ENCODE results near the gene CATSPERZ.

The CATSPERZ gene

DNA sequence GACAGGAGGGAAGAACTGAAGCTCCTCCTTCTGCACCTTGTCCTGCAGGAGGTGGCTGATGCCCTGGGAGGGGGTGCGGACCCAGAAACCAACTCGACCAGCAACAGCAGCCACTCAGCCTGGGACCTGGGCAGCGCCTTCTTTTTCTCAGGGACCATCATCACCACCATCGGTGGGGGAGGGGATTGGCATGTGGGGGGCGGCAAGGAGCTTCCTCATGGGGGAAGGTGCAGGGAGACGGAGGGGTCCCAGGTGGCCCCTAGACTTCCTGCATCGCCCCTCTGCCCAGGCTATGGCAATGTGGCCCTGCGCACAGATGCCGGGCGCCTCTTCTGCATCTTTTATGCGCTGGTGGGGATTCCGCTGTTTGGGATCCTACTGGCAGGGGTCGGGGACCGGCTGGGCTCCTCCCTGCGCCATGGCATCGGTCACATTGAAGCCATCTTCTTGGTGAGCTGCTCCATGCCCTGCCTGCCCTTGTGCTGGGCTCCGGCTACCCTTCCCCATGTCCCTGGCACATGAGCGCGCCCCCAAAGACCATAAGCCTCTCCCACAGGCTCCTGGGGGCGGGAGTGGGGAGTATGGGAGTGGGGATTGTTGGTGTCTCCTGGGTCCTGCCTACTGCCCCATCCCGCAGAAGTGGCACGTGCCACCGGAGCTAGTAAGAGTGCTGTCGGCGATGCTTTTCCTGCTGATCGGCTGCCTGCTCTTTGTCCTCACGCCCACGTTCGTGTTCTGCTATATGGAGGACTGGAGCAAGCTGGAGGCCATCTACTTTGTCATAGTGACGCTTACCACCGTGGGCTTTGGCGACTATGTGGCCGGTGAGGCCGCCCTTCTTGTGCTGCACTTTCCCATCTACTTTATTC, 3.1 kb upstream of the CATSPERZ start:
- no peak overlapping the region for H3K14ac ChIP-seq (ENCODE audit: low read length)
- peaks cover 9 to 29% of the 10 kb centered on the region in 2 donors for H3K4me1 ChIP-seq (ENCODE audit: control insufficient read depth in 2 of 2, insufficient read depth in 1 of 2, low read depth in 1 of 2, low read length in 2 of 2)
- H2BK5ac ChIP-seq (ENCODE audit: low read length), result no peak overlapping the region
- no peak overlapping the region for H4K8ac ChIP-seq (ENCODE audit: low read depth, low read length)
- H3K18ac ChIP-seq (ENCODE audit: low read length), result peak overlapping the region; percentile 81
- no peak overlapping the region for H3K4ac ChIP-seq (ENCODE audit: low read length)
- no peaks in the 10 kb centered on the region for H3K79me1 ChIP-seq (ENCODE audit: low read depth, low read length)
- H2BK120ac ChIP-seq (ENCODE audit: low read depth, low read length), result peak overlapping the region; percentile 55
- H3K4me3 ChIP-seq (ENCODE audit: low read length in 2 of 2), result no peak overlapping the region
- H3K27ac ChIP-seq (replicated peaks; ENCODE audit: low read length), result no peak overlapping the region
- H2BK15ac ChIP-seq (ENCODE audit: low read length), result no peak overlapping the region
- H2AFZ ChIP-seq (ENCODE audit: low read length), result peak overlapping the region; percentile 24
- peak overlapping the region; percentile 72 for H2AK5ac ChIP-seq (ENCODE audit: low read depth, low read length)
- no peak overlapping the region for H3K4me2 ChIP-seq (ENCODE audit: insufficient read depth, low read length, poor library complexity, severe bottlenecking)
- DNase-seq (ENCODE audit: low spot score), result no peak
- no peak overlapping the region for H4K91ac ChIP-seq (ENCODE audit: low read depth, low read length, poor library complexity)
- H3K9me3 ChIP-seq (replicated peaks in 1 of 2; ENCODE audit: control insufficient read depth in 2 of 2, insufficient read depth in 1 of 2, low read depth in 1 of 2, low read length in 2 of 2), result no peaks in the 10 kb centered on the region
- H3K36me3 ChIP-seq (replicated peaks in 1 of 2; ENCODE audit: control insufficient read depth in 2 of 2, insufficient read depth in 2 of 2, low read length in 2 of 2), result no peaks in the 10 kb centered on the region
- no peak overlapping the region for H3K23ac ChIP-seq (ENCODE audit: low read depth, low read length, poor library complexity)
- WGBS, 2 donors (ENCODE audit: extremely low coverage in 2 of 2, insufficient read length in 2 of 2, insufficient replicate concordance in 1 of 2), result no CpG with 5 or more reads among the region's 34 CpGs
- H3K27me3 ChIP-seq (ENCODE audit: control insufficient read depth in 3 of 3, insufficient read depth in 3 of 3, low read depth in 1 of 3, low read length in 3 of 3), result peaks cover 54 to 93% (median 92%) of the 10 kb centered on the region in 3 experiments
- peak overlapping the region; percentile 85 for H2BK12ac ChIP-seq (ENCODE audit: low read length)
- H3K9ac ChIP-seq (ENCODE audit: low read depth, low read length, poor library complexity), result peak overlapping the region; percentile 32

GRCh38 chr11:64297699-64298358, 2.3 kb upstream of the CATSPERZ start:
- Histone ChIP-seq H3K79me1 (ENCODE audit: low read depth, low read length) (no peaks in the 10 kb centered on the region), H3K9me3 (replicated peaks in 1 of 2; ENCODE audit: control insufficient read depth in 2 of 2, insufficient read depth in 1 of 2, low read depth in 1 of 2, low read length in 2 of 2) (no peaks in the 10 kb centered on the region), H3K14ac (ENCODE audit: low read length) (no peak overlapping the region), H3K4me1 (ENCODE audit: control insufficient read depth in 2 of 2, insufficient read depth in 1 of 2, low read depth in 1 of 2, low read length in 2 of 2) (peaks cover 9 to 25% of the 10 kb centered on the region in 2 donors), H2BK5ac (ENCODE audit: low read length) (no peak overlapping the region), H3K23ac (ENCODE audit: low read depth, low read length, poor library complexity) (no peak overlapping the region), H2BK120ac (ENCODE audit: low read depth, low read length) (no peak overlapping the region), H3K4me3 (ENCODE audit: low read length in 2 of 2) (no peak overlapping the region), H3K18ac (ENCODE audit: low read length) (no peak overlapping the region), H3K27me3 (ENCODE audit: control insufficient read depth in 3 of 3, insufficient read depth in 3 of 3, low read depth in 1 of 3, low read length in 3 of 3) (peaks cover 47 to 85% (median 85%) of the 10 kb centered on the region in 3 experiments), H2AFZ (ENCODE audit: low read length) (no peak overlapping the region), H2BK12ac (ENCODE audit: low read length) (no peak overlapping the region), H4K8ac (ENCODE audit: low read depth, low read length) (no peak overlapping the region), H3K4me2 (ENCODE audit: insufficient read depth, low read length, poor library complexity, severe bottlenecking) (no peak overlapping the region), H2BK15ac (ENCODE audit: low read length) (no peak overlapping the region), H4K91ac (ENCODE audit: low read depth, low read length, poor library complexity) (no peak overlapping the region), H3K36me3 (replicated peaks in 1 of 2; ENCODE audit: control insufficient read depth in 2 of 2, insufficient read depth in 2 of 2, low read length in 2 of 2) (no peaks in the 10 kb centered on the region), H2AK5ac (ENCODE audit: low read depth, low read length) (no peak overlapping the region), H3K27ac (replicated peaks; ENCODE audit: low read length) (no peak overlapping the region), H3K9ac (ENCODE audit: low read depth, low read length, poor library complexity) (no peak overlapping the region), H3K4ac (ENCODE audit: low read length) (no peak overlapping the region)
- no peak for DNase-seq (ENCODE audit: low spot score)
- WGBS, 2 donors (ENCODE audit: extremely low coverage in 2 of 2, insufficient read length in 2 of 2, insufficient replicate concordance in 1 of 2), result no CpG with 5 or more reads among the region's 18 CpGs

DNA sequence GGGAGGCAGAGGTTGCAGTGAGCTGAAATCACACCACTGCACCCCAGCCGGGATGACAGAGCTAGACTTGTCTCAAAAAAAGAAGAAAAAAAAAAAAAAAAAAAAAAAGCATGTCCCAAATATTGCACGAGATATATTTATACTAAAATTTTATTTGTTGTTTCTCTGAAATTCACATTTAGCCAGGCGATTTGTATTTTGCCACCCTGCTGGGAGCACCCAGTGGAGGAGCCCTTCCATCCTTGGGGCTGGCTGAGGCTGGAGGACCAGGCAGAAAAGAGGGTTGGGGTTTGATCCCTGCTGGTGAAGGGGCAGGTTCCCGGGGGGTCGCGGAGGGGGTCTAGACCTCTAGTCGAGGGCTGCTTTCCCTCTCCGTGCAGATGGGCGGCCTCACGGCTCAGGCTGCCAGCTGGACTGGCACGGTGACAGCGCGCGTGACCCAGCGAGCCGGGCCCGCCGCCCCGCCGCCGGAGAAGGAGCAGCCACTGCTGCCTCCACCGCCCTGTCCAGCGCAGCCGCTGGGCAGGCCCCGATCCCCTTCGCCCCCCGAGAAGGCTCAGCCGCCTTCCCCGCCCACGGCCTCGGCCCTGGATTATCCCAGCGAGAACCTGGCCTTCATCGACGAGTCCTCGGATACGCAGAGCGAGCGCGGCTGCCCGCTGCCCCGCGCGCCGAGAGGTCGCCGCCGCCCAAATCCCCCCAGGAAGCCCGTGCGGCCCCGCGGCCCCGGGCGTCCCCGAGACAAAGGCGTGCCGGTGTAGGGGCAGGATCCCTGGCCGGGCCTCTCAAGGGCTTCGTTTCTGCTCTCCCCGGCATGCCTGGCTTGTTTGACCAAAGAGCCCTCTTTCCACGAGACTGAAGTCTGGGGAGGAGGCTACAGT, 952 bp upstream of the CATSPERZ start:
- H2BK120ac ChIP-seq (ENCODE audit: low read depth, low read length), result peak overlapping the region; percentile 56
- H3K27ac ChIP-seq (replicated peaks; ENCODE audit: low read length), result no peak overlapping the region
- no peak overlapping the region for H3K23ac ChIP-seq (ENCODE audit: low read depth, low read length, poor library complexity)
- H3K18ac ChIP-seq (ENCODE audit: low read length), result peak overlapping the region; percentile 83
- H4K8ac ChIP-seq (ENCODE audit: low read depth, low read length), result no peak overlapping the region
- H3K79me1 ChIP-seq (ENCODE audit: low read depth, low read length), result no peaks in the 10 kb centered on the region
- H3K27me3 ChIP-seq (ENCODE audit: control insufficient read depth in 3 of 3, insufficient read depth in 3 of 3, low read depth in 1 of 3, low read length in 3 of 3), result peaks cover 39 to 83% (median 71%) of the 10 kb centered on the region in 3 experiments
- peak overlapping the region; percentile 91 for H2AFZ ChIP-seq (ENCODE audit: low read length)
- WGBS, 2 donors (ENCODE audit: extremely low coverage in 2 of 2, insufficient read length in 2 of 2, insufficient replicate concordance in 1 of 2), result no CpG with 5 or more reads among the region's 60 CpGs
- H3K4me1 ChIP-seq (ENCODE audit: control insufficient read depth in 2 of 2, insufficient read depth in 1 of 2, low read depth in 1 of 2, low read length in 2 of 2), result peaks cover 9 to 26% of the 10 kb centered on the region in 2 donors
- DNase-seq (ENCODE audit: low spot score), result no peak
- H3K14ac ChIP-seq (ENCODE audit: low read length), result peak overlapping the region; percentile 31
- H2BK12ac ChIP-seq (ENCODE audit: low read length), result peak overlapping the region; percentile 50
- peak overlapping the region; percentile 93 for H2BK15ac ChIP-seq (ENCODE audit: low read length)
- no peak overlapping the region for H2BK5ac ChIP-seq (ENCODE audit: low read length)
- H3K4me3 ChIP-seq (ENCODE audit: low read length in 2 of 2), result peak overlapping the region; percentile 25 to 54
- no peak overlapping the region for H3K9ac ChIP-seq (ENCODE audit: low read depth, low read length, poor library complexity)
- no peaks in the 10 kb centered on the region for H3K36me3 ChIP-seq (replicated peaks in 1 of 2; ENCODE audit: control insufficient read depth in 2 of 2, insufficient read depth in 2 of 2, low read length in 2 of 2)
- no peaks in the 10 kb centered on the region for H3K9me3 ChIP-seq (replicated peaks in 1 of 2; ENCODE audit: control insufficient read depth in 2 of 2, insufficient read depth in 1 of 2, low read depth in 1 of 2, low read length in 2 of 2)
- peak overlapping the region; percentile 74 for H3K4me2 ChIP-seq (ENCODE audit: insufficient read depth, low read length, poor library complexity, severe bottlenecking)
- peak overlapping the region; percentile 76 for H2AK5ac ChIP-seq (ENCODE audit: low read depth, low read length)
- no peak overlapping the region for H4K91ac ChIP-seq (ENCODE audit: low read depth, low read length, poor library complexity)
- no peak overlapping the region for H3K4ac ChIP-seq (ENCODE audit: low read length)

All from neuronal stem cell (in vitro differentiated cells).